HepG2 (cell line): ENCODE measurements around the gene MAP3K3. TPM values are rescaled to one million over a fixed set of nuclear protein-coding genes. Genes with fewer than 3 reads are reported as not detected.

Experiments used
- ATF1 ChIP-seq: IDR thresholded peaks from 2 replicates; pipeline ENCODE4 v1.6.1; 2016; ENCODE audit warnings: mild to moderate bottlenecking, control low read depth
- CREB1 ChIP-seq, 2 experiments: fragments of 450-650 bp in 1 of 2; IDR thresholded peaks; 2 replicates each; pipeline ENCODE4 v1.6.1; 2016 to 2017; ENCODE audit warnings: control low read depth in 1 of 2, mild to moderate bottlenecking in 1 of 2, missing compliant biosample characterization in 1 of 2, missing genetic modification characterization in 1 of 2
- ELF4 ChIP-seq: sonication (generic); formaldehyde crosslinking; IDR thresholded peaks from 2 replicates; pipeline ENCODE4 v1.5.0; 2020; ENCODE audit warnings: missing genetic modification reagents, mild to moderate bottlenecking, moderate library complexity, borderline replicate concordance
- ERF ChIP-seq: IDR thresholded peaks from 2 replicates; pipeline ENCODE4 v1.6.1; 2018; ENCODE audit warnings: missing biosample characterization, missing genetic modification reagents
- FUBP1 ChIP-seq: sonication (generic); formaldehyde crosslinking; IDR thresholded peaks from 2 replicates; pipeline ENCODE4 v1.5.1; 2020; ENCODE audit warnings: missing genetic modification reagents, mild to moderate bottlenecking, borderline replicate concordance
- HDAC1 ChIP-seq: sonication (generic); formaldehyde crosslinking; IDR thresholded peaks from 2 replicates; pipeline ENCODE4 v1.5.1; 2020; ENCODE audit warnings: mild to moderate bottlenecking, missing genetic modification reagents
- JARID2 ChIP-seq: sonication (generic); formaldehyde crosslinking; IDR thresholded peaks from 2 replicates; pipeline ENCODE4 v1.8.1; 2023; ENCODE audit warnings: missing genetic modification reagents, inconsistent platforms; ENCODE audit not compliant: insufficient replicate concordance
- KDM6A ChIP-seq: IDR thresholded peaks from 2 replicates; pipeline ENCODE4 v1.6.1; 2016; ENCODE audit warnings: low read depth
- MLLT10 ChIP-seq: sonication (generic); formaldehyde crosslinking; IDR thresholded peaks from 2 replicates; pipeline ENCODE4 v1.4.0; 2020; ENCODE audit warnings: missing genetic modification reagents
- PCBP2 ChIP-seq: fragments of 200-400 bp; formaldehyde crosslinking; optimal IDR thresholded peaks from 2 replicates; pipeline ENCODE3; 2018; ENCODE audit warnings: low read length, low read depth; ENCODE audit not compliant: poor library complexity, severe bottlenecking
- SATB2 ChIP-seq: sonication (generic); formaldehyde crosslinking; IDR thresholded peaks from 2 replicates; pipeline ENCODE4 v1.5.0; 2020; ENCODE audit warnings: missing genetic modification reagents
- ZNF230 ChIP-seq: sonication (generic); formaldehyde crosslinking; IDR thresholded peaks from 2 replicates; pipeline ENCODE4 v1.4.0; 2020; ENCODE audit warnings: mild to moderate bottlenecking, missing genetic modification reagents
- ZNF260 ChIP-seq: sonication (generic); formaldehyde crosslinking; IDR thresholded peaks from 2 replicates; pipeline ENCODE4 v1.4.0; 2020; ENCODE audit warnings: missing genetic modification reagents, low read depth, mild to moderate bottlenecking, borderline replicate concordance
- ZNF296 ChIP-seq: sonication (generic); formaldehyde crosslinking; conservative IDR thresholded peaks from 2 replicates; pipeline ENCODE4 v1.5.0; 2020; ENCODE audit warnings: mild to moderate bottlenecking, missing genetic modification reagents
- polyA plus RNA-seq, 8 experiments: library from polyadenylated mRNA; depleted of rRNA in 3 of 8; stranded (reverse) in 7 of 8; unstranded in 1 of 8; fragments of >200 nt; fragmentation: Illumina TruSeq in 4 of 8; extraction: Trizol in 4 of 8; gene quantifications; 2 replicates each; pipeline versions ENCODE4 v1.2.1 to v1.2.3, GENCODE V29; 2011 to 2016; ENCODE audit warnings: low read depth in 4 of 8, missing spikeins in 1 of 8, mixed read lengths in 1 of 8; ENCODE audit not compliant: insufficient read depth in 1 of 8
- total RNA-seq, 5 experiments: library from RNA; depleted of rRNA; stranded (reverse); fragments of >200 nt; fragmentation: Illumina TruSeq; extraction: Trizol; gene quantifications; 2 replicates each; pipeline ENCODE4 v1.2.3, GENCODE V29; 2016; ENCODE audit warnings: low read depth in 1 of 5
- TF ChIP-seq, protein P1 (sequence below): sonication (generic); formaldehyde crosslinking; IDR thresholded peaks from 2 replicates; pipeline ENCODE4 v1.4.0; 2020; ENCODE audit warnings: missing genetic modification reagents
- TF ChIP-seq, protein P2 (sequence below): sonication (generic); formaldehyde crosslinking; IDR thresholded peaks from 2 replicates; pipeline ENCODE4 v1.5.0; 2020; ENCODE audit warnings: mild to moderate bottlenecking, missing genetic modification reagents
- TF ChIP-seq, protein P3 (sequence below): sonication (generic); formaldehyde crosslinking; IDR thresholded peaks from 2 replicates; pipeline ENCODE4 v1.4.0; 2020; ENCODE audit warnings: missing genetic modification reagents, low read depth, mild to moderate bottlenecking, borderline replicate concordance

The MAP3K3 gene
- total and polyA plus RNA-seq, 2 of the 13 experiments (the other 11 are each of a cell fraction or from before 2014, with no cell fraction given), result 17.7 to 21.8 TPM

DNA sequence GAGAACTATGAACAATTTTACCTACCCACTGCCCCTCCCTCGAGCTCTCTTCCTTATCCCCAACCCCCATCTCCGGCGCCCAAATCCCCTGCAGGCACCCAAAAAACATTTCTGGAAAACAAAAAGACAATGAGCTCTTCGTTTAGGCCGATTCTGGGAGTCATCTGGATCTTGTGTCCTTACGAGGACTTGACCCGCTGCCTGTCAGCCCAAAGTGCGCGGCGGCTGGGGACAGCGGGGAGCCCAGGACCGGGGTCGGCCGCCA is 118.9 kb downstream of the MAP3K3 start (continued):
- TF ChIP-seq, protein P1, sequence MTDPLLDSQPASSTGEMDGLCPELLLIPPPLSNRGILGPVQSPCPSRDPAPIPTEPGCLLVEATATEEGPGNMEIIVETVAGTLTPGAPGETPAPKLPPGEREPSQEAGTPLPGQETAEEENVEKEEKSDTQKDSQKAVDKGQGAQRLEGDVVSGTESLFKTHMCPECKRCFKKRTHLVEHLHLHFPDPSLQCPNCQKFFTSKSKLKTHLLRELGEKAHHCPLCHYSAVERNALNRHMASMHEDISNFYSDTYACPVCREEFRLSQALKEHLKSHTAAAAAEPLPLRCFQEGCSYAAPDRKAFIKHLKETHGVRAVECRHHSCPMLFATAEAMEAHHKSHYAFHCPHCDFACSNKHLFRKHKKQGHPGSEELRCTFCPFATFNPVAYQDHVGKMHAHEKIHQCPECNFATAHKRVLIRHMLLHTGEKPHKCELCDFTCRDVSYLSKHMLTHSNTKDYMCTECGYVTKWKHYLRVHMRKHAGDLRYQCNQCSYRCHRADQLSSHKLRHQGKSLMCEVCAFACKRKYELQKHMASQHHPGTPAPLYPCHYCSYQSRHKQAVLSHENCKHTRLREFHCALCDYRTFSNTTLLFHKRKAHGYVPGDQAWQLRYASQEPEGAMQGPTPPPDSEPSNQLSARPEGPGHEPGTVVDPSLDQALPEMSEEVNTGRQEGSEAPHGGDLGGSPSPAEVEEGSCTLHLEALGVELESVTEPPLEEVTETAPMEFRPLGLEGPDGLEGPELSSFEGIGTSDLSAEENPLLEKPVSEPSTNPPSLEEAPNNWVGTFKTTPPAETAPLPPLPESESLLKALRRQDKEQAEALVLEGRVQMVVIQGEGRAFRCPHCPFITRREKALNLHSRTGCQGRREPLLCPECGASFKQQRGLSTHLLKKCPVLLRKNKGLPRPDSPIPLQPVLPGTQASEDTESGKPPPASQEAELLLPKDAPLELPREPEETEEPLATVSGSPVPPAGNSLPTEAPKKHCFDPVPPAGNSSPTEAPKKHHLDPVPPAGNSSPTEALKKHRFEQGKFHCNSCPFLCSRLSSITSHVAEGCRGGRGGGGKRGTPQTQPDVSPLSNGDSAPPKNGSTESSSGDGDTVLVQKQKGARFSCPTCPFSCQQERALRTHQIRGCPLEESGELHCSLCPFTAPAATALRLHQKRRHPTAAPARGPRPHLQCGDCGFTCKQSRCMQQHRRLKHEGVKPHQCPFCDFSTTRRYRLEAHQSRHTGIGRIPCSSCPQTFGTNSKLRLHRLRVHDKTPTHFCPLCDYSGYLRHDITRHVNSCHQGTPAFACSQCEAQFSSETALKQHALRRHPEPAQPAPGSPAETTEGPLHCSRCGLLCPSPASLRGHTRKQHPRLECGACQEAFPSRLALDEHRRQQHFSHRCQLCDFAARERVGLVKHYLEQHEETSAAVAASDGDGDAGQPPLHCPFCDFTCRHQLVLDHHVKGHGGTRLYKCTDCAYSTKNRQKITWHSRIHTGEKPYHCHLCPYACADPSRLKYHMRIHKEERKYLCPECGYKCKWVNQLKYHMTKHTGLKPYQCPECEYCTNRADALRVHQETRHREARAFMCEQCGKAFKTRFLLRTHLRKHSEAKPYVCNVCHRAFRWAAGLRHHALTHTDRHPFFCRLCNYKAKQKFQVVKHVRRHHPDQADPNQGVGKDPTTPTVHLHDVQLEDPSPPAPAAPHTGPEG (CRISPR knock-in tag), result 0 out of 2 replicates have a peak, but pooled peaks have one; percentile 7
- no peak for TF ChIP-seq HDAC1 (CRISPR knock-in tag)
- no peak for TF ChIP-seq JARID2
- TF ChIP-seq MLLT10 (CRISPR knock-in tag), result no peak
- TF ChIP-seq ZNF230 (CRISPR knock-in tag), result no peak
- TF ChIP-seq KDM6A, result no peak
- peak; percentile 31 for TF ChIP-seq PCBP2
- TF ChIP-seq, protein P2, sequence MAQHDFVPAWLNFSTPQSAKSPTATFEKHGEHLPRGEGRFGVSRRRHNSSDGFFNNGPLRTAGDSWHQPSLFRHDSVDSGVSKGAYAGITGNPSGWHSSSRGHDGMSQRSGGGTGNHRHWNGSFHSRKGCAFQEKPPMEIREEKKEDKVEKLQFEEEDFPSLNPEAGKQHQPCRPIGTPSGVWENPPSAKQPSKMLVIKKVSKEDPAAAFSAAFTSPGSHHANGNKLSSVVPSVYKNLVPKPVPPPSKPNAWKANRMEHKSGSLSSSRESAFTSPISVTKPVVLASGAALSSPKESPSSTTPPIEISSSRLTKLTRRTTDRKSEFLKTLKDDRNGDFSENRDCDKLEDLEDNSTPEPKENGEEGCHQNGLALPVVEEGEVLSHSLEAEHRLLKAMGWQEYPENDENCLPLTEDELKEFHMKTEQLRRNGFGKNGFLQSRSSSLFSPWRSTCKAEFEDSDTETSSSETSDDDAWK (CRISPR knock-in tag), result no peak
- peak; percentile 34; the same call in 1 of the 2 replicates for TF ChIP-seq ATF1 (CRISPR knock-in tag)
- TF ChIP-seq FUBP1 (CRISPR knock-in tag), result no peak
- TF ChIP-seq ELF4, result no peak
- TF ChIP-seq, protein P3, sequence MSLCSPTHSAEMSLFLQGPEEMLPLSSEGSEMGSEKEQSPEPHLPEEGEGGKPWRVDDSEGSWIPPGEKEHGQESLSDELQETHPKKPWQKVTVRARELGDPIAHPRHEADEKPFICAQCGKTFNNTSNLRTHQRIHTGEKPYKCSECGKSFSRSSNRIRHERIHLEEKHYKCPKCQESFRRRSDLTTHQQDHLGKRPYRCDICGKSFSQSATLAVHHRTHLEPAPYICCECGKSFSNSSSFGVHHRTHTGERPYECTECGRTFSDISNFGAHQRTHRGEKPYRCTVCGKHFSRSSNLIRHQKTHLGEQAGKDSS, result no peak
- TF ChIP-seq ERF (CRISPR knock-in tag), result no peak
- no peak; the same call in 1 of the 2 replicates for TF ChIP-seq ZNF296 (CRISPR knock-in tag)
- TF ChIP-seq ZNF260 (CRISPR knock-in tag), result no peak
- TF ChIP-seq CREB1 (IDR thresholded peaks at IDR 0.05), result no peak
- TF ChIP-seq CREB1 (CRISPR knock-in tag; IDR thresholded peaks at IDR 0.05), result no peak
- TF ChIP-seq SATB2 (CRISPR knock-in tag), result no peak
